Measurements from ENCODE around the gene GPR158. TPM values are rescaled to one million over a fixed set of nuclear protein-coding genes. Genes with fewer than 3 reads are reported as not detected.

The GPR158 gene
- total RNA-seq, 4 donors from 2014 or later: 0.18 TPM; not detected in 3

- Histone ChIP-seq H3K9me3 (no peaks in the 10 kb centered on the region), H3K4me1 (no peaks in the 10 kb centered on the region), H3K36me3 (no peaks in the 10 kb centered on the region), H3K27ac (no peak overlapping the region), H3K27me3 (no peaks in the 10 kb centered on the region), H3K4me3 (no peak overlapping the region)
- WGBS: 50% methylated on average over 2 of the region's 2 CpGs
- no peak for DNase-seq (ENCODE audit: low spot score in 2 of 2)
- TF ChIP-seq POLR2AphosphoS5 (IDR thresholded peaks at IDR 0.05) (no peak), CTCF (IDR thresholded peaks at IDR 0.05) (no peak), POLR2A (IDR thresholded peaks at IDR 0.05) (no peak), EP300 (IDR thresholded peaks at IDR 0.05) (no peak)
Measured at GRCh38 chr10:25506821-25507335, 332.1 kb downstream of the GPR158 start.

DNA sequence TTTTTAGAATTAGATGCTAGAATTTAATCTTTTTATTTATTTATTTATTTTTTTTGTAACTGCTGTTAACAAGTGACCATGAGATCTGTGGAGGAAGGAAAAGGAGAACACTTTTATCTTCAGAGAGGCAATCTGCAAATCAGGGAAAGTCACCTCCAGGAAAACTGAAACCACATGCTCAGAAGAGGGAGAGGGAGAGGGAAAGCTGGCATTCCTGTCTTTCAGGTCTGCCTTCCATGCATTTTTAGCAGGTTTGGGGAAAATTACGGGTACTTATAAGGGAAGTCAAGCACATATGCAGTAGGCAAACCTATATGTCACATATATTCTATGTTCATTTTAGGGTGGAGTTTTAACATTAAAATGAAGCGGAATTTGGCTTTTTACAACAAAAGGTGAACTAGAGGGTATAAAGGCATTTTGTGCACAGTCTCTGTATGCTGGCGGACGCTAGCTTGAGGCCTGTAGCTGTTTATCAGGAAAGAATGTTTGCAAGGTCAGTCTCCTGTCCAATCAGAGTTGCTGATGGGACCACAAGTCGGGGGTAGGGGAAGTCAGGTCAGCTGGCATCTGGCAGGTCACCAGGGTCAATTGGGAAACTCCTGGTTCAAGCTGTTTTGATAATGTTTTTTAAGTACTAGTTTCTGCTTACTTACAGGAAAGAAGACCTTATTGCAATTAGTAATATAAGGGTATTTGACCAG lies 333.5 kb downstream of the GPR158 start:
- no peaks in the 10 kb centered on the region for H3K36me3 ChIP-seq
- no peak overlapping the region for H3K4me3 ChIP-seq
- no peak for DNase-seq (ENCODE audit: low spot score in 2 of 2)
- no peaks in the 10 kb centered on the region for H3K9me3 ChIP-seq
- no peaks in the 10 kb centered on the region for H3K4me1 ChIP-seq
- 54% methylated on average over 5 of the region's 5 CpGs for WGBS
- no peak overlapping the region for H3K27ac ChIP-seq
- TF ChIP-seq CTCF (IDR thresholded peaks at IDR 0.05) (no peak), POLR2A (IDR thresholded peaks at IDR 0.05) (no peak), POLR2AphosphoS5 (IDR thresholded peaks at IDR 0.05) (no peak), EP300 (IDR thresholded peaks at IDR 0.05) (no peak)
- H3K27me3 ChIP-seq: no peaks in the 10 kb centered on the region

GRCh38 chr10:25509151-25509550 lies 334.4 kb downstream of the GPR158 start:
- no peak for TF ChIP-seq CTCF (IDR thresholded peaks at IDR 0.05)
- no peak for TF ChIP-seq POLR2A (IDR thresholded peaks at IDR 0.05)
- no peak for TF ChIP-seq POLR2AphosphoS5 (IDR thresholded peaks at IDR 0.05)
- no peak for TF ChIP-seq EP300 (IDR thresholded peaks at IDR 0.05)
- Histone ChIP-seq H3K27me3 (no peaks in the 10 kb centered on the region), H3K4me3 (no peak overlapping the region), H3K36me3 (no peaks in the 10 kb centered on the region), H3K27ac (no peak overlapping the region), H3K9me3 (no peaks in the 10 kb centered on the region), H3K4me1 (no peaks in the 10 kb centered on the region)
- DNase-seq (ENCODE audit: low spot score in 2 of 2): no peak
- 71% methylated on average over 6 of the region's 6 CpGs for WGBS

DNA sequence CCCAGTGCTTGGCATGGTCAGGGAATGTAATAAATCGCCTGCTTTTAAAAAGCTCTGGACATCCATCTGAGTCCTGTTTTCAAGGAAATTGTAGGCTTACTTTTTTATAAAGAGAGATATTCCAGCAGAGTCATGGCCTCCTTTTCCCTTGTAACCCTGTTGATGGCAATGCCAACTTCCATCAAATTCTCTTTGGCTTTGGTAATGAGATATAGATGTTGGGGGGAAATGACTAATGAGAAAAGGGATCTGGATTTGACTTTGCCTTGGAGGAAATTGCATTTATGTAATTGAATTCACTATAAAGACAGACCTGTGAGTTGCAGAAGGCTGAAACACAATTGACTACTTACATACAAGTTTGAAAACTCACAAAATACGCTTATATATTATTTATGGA lies 347.5 kb downstream of the GPR158 start:
- Histone ChIP-seq H3K27me3 (no peaks in the 10 kb centered on the region), H3K9me3 (no peaks in the 10 kb centered on the region), H3K36me3 (no peaks in the 10 kb centered on the region), H3K27ac (no peak overlapping the region), H3K4me3 (no peak overlapping the region), H3K4me1 (no peaks in the 10 kb centered on the region)
- no peak for DNase-seq (ENCODE audit: low spot score in 2 of 2)
- WGBS: 88% methylated on average over 2 of the region's 2 CpGs
- TF ChIP-seq POLR2AphosphoS5 (IDR thresholded peaks at IDR 0.05): no peak

DNA sequence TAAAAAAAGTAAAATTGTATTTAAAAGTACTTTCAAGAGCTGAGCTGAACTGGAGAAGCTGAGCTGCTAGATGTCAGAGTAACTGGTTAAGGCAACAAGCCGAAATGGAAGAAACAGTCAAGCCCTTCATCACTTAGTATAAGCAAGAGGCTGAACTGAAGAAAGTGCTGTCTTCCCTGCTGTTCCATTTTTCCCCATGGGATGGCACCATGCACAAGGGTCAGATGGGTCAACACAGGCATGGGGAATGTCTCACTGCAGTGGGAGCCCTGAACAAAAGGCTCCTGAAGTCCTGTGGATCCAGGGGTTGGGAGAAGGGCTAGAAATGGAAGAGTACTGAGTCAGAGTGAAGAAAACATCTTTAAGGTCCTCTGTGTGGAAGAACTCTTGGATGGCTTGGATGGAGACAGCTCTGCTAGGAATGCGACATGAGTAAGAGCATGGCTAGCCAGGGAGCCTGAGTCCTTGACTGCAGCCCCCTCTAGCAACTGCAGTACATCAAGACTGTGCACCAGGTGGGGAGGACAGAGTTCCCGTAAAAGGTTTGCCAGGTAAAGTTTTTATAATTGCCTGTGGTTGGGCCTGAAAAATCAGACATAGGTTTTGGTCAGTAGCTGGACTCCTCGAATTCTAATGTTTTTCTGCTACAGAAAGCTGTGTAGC lies 348.3 kb downstream of the GPR158 start:
- Histone ChIP-seq H3K27me3 (no peaks in the 10 kb centered on the region), H3K9me3 (no peaks in the 10 kb centered on the region), H3K27ac (no peak overlapping the region), H3K4me1 (no peaks in the 10 kb centered on the region), H3K4me3 (no peak overlapping the region), H3K36me3 (no peaks in the 10 kb centered on the region)
- TF ChIP-seq CTCF (IDR thresholded peaks at IDR 0.05): no peak
- TF ChIP-seq POLR2A (IDR thresholded peaks at IDR 0.05): no peak
- no peak for TF ChIP-seq POLR2AphosphoS5 (IDR thresholded peaks at IDR 0.05)
- TF ChIP-seq EP300 (IDR thresholded peaks at IDR 0.05): no peak
- 78% methylated on average over 4 of the region's 4 CpGs for WGBS
- no peak for DNase-seq (ENCODE audit: low spot score in 2 of 2)
